ENCODE measurements around the gene HIF3A. TPM values are rescaled to one million over a fixed set of nuclear protein-coding genes. Genes with fewer than 3 reads are reported as not detected.

Gene HIF3A
- total RNA-seq, 2 experiments from 2014 or later = not detected

DNA sequence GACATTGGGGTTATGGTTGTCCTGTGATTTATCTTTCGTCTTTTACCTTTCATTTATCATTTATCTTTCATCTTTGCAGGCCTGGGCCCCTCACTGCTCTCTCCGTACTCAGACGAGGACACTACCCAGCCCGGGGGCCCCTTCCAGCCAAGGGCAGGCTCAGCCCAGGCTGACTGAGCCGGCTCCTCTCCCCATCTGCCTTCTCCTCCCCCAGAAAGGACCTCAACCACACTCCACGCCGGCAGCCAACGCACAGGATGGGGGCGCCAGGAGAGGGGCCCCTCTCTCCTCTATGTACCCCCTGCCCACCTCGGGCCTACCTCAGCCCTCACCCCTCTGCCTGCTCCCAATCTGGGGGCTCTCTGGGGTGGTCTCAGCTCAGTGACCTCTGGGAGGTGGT is 42.6 kb downstream of the HIF3A start:
- H3K4me3 Mint-ChIP-seq = no peak overlapping the region
- no peak overlapping the region for H3K27ac Mint-ChIP-seq
- POLR2A ChIA-PET = no interaction called here

GRCh38 chr19:46340051-46340659 is 43.3 kb downstream of the HIF3A start:
- no peak for ATAC-seq
- ChIA-PET CTCF (no interaction called here), POLR2A (no interaction called here)
- Mint-ChIP-seq H3K27me3 (no peaks in the 10 kb centered on the region), H3K36me3 (ENCODE audit: low read depth) (no peaks in the 10 kb centered on the region), H3K27ac (no peak overlapping the region), H3K4me1 (no peaks in the 10 kb centered on the region), H3K4me3 (no peak overlapping the region), H3K9me3 (ENCODE audit: low read depth) (no peaks in the 10 kb centered on the region)
- no peak for DNase-seq
- intact Hi-C loops (cut with DNase I, micrococcal nuclease) = no loop called here

More for the DNA sequence above, 42.6 kb downstream of the HIF3A start:
- no peaks in the 10 kb centered on the region for H3K27me3 Mint-ChIP-seq
- H3K36me3 Mint-ChIP-seq (ENCODE audit: low read depth) = no peaks in the 10 kb centered on the region
- CTCF ChIA-PET = no interaction called here
- no peaks in the 10 kb centered on the region for H3K4me1 Mint-ChIP-seq
- H3K9me3 Mint-ChIP-seq (ENCODE audit: low read depth) = no peaks in the 10 kb centered on the region
- intact Hi-C loops (cut with DNase I, micrococcal nuclease) = no loop called here
- no peak for DNase-seq
- no peak for ATAC-seq

GRCh38 chr19:46341937-46342336 is 45.1 kb downstream of the HIF3A start:
- ChIA-PET POLR2A (interaction anchor here (0.6 kb wide), 1 partner anchor 300 kb away, joined by 3 read pairs; no protein-coding TSS in a partner anchor), CTCF (no interaction called here)
- no peaks in the 10 kb centered on the region for H3K27me3 Mint-ChIP-seq
- no peaks in the 10 kb centered on the region for H3K9me3 Mint-ChIP-seq (ENCODE audit: low read depth)
- intact Hi-C loops (cut with DNase I, micrococcal nuclease) = no loop called here
- ATAC-seq = no peak
- peaks cover 3% of the 10 kb centered on the region for H3K4me1 Mint-ChIP-seq
- no peak overlapping the region for H3K27ac Mint-ChIP-seq
- DNase-seq = no peak
- no peaks in the 10 kb centered on the region for H3K36me3 Mint-ChIP-seq (ENCODE audit: low read depth)
- H3K4me3 Mint-ChIP-seq = no peak overlapping the region

DNA sequence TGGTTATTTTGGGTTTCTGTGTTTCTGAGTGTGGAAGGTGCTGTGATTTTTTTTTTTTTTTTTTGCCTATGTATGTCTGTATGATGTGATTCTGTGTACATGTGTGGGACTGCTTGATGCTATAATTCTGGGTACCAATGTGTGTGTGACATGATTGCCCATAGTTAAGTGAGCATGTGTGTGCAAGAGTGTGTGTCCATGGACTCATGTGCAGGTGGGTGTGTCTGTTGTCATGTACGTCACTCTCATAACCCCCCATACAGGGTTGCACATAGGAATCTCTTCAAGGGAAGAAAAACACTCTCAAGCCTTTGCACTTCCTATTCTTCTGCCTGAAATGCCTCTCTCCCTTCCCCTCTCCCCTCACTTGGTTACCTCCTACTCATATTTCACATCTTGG is 47.5 kb downstream of the HIF3A start:
- intact Hi-C loops (cut with DNase I, micrococcal nuclease) = no loop called here

GRCh38 chr19:46345157-46345556 is 48.3 kb downstream of the HIF3A start:
- ATAC-seq = no peak
- POLR2A ChIA-PET = interaction anchor here (0.6 to 0.7 kb wide), 2 partner anchors 384 to 576 kb away, joined by 3 to 10 read pairs; partner anchors contain the start of gene SIX5
- CTCF ChIA-PET = interaction anchor here (0.7 kb wide), 1 partner anchor 19 kb away, joined by 3 read pairs; no protein-coding TSS in a partner anchor
- Mint-ChIP-seq H3K9me3 (ENCODE audit: low read depth) (no peaks in the 10 kb centered on the region), H3K4me1 (peaks cover 26% of the 10 kb centered on the region), H3K27me3 (no peaks in the 10 kb centered on the region), H3K36me3 (ENCODE audit: low read depth) (peaks cover 24% of the 10 kb centered on the region), H3K27ac (no peak overlapping the region), H3K4me3 (no peak overlapping the region)
- intact Hi-C loops (cut with DNase I, micrococcal nuclease) = loop anchor here in 1 of 2 experiments (5.0 kb wide), 3 partner anchors 483 to 1253 kb away; partner anchors contain the start of genes FOXA3, INAFM1, PPP1R37 and SYMPK
- no peak for DNase-seq

More for the DNA sequence above, 47.5 kb downstream of the HIF3A start:
- DNase-seq = no peak
- no peak overlapping the region for H3K4me3 Mint-ChIP-seq
- H3K27me3 Mint-ChIP-seq = no peaks in the 10 kb centered on the region
- H3K4me1 Mint-ChIP-seq = peaks cover 19% of the 10 kb centered on the region
- no peaks in the 10 kb centered on the region for H3K9me3 Mint-ChIP-seq (ENCODE audit: low read depth)
- no peak overlapping the region for H3K27ac Mint-ChIP-seq
- ChIA-PET POLR2A (no interaction called here), CTCF (no interaction called here)
- peaks cover 18% of the 10 kb centered on the region for H3K36me3 Mint-ChIP-seq (ENCODE audit: low read depth)
- ATAC-seq = no peak

DNA sequence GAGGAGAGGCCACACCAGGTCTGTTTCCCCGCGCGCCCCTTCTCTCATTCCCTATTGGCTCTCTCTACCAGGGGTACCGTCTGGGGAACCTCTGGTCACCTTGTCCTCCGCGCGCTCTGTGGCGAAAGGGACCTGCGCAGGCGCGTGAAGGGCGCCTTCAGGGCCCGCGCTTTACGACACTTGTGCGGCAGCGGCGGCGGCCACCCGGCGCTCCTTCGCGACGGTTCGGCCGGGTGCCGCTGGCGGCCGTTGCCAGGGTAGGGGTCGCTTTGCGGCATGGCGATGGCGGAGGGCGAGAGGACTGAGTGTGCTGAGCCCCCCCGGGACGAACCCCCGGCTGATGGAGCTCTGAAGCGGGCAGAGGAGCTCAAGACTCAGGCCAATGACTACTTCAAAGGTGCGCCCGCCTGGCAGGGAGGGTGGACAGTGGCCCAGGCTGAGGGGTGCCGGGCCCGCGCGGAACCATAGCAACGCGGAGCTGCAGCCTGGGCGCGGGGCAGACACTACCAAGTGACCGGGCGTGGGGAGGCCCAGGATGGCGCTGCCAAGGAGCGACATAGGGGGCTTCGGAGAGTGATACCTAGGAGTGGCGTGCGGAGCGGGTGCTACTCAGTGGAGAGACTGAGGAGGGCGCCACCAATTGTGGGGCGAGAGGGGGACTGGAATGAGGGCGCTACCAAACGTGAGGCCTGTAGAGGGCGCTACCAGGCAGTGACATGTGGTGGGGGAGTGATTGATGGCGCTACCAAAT is 50.2 kb downstream of the HIF3A start, which contains the start of gene PPP5C:
TSS of gene PPP5C (plus strand) at position 267 of the 751 bp plus-strand sequence. CDS start at position 277, 10 bp downstream.
- intact Hi-C loops (cut with DNase I, micrococcal nuclease) = loop anchor here in 1 of 2 experiments (1.0 to 5.0 kb wide), 8 partner anchors 48 to 1255 kb away; partner anchors contain the start of genes CALM3, CCDC61, FOXA3 and INAFM1
- Mint-ChIP-seq H3K9me3 (ENCODE audit: low read depth) (no peaks in the 10 kb centered on the region), H3K27ac (peak within 1 kb of the TSS; percentile 91)

GRCh38 chr19:46347572-46347883 is 50.7 kb downstream of the HIF3A start:
- DNase-seq = no peak
- Mint-ChIP-seq H3K9me3 (ENCODE audit: low read depth) (no peaks in the 10 kb centered on the region), H3K4me3 (peak overlapping the region; percentile 90), H3K27ac (peak overlapping the region; percentile 91), H3K36me3 (ENCODE audit: low read depth) (peaks cover 28% of the 10 kb centered on the region), H3K27me3 (no peaks in the 10 kb centered on the region), H3K4me1 (peaks cover 43% of the 10 kb centered on the region)
- intact Hi-C loops (cut with DNase I, micrococcal nuclease) = loop anchor here in 1 of 2 experiments (1.0 to 5.0 kb wide), 6 partner anchors 47 to 1255 kb away; partner anchors contain the start of genes CALM3, FOXA3, INAFM1 and PPP1R37
- ChIA-PET CTCF (interaction anchor here (0.7 to 1.4 kb wide), 4 partner anchors 9 to 61 kb away, joined by 3 to 5 read pairs (median 4); no protein-coding TSS in a partner anchor), POLR2A (no interaction called here)
- ATAC-seq = no peak

More for the DNA sequence above, 50.2 kb downstream of the HIF3A start, which contains the start of gene PPP5C:
- no peaks in the 10 kb centered on the region for H3K27me3 Mint-ChIP-seq
- H3K36me3 Mint-ChIP-seq (ENCODE audit: low read depth) = peaks cover 28% of the 10 kb centered on the region
- POLR2A ChIA-PET = no interaction called here
- peak; percentile 74 for ATAC-seq
- peak within 1 kb of the TSS; percentile 90 for H3K4me3 Mint-ChIP-seq
- H3K4me1 Mint-ChIP-seq = peaks cover 41% of the 10 kb centered on the region
- DNase-seq = peak; percentile 94
- CTCF ChIA-PET = interaction anchor here (0.7 to 1.4 kb wide), 4 partner anchors 10 to 21 kb away, joined by 3 to 5 read pairs (median 4); no protein-coding TSS in a partner anchor

- peak overlapping the region; percentile 90 for H3K4me3 Mint-ChIP-seq
- ATAC-seq (no peak), DNase-seq (no peak)
- intact Hi-C loops (cut with DNase I, micrococcal nuclease) = loop anchor here in 1 of 2 experiments (1.0 to 5.0 kb wide), 6 partner anchors 47 to 1256 kb away; partner anchors contain the start of genes CALM3, FOXA3, INAFM1 and PPP1R37
- ChIA-PET CTCF (interaction anchor here (0.7 to 1.4 kb wide), 4 partner anchors 9 to 60 kb away, joined by 3 to 5 read pairs (median 4); no protein-coding TSS in a partner anchor), POLR2A (no interaction called here)
- H3K27me3 Mint-ChIP-seq = no peaks in the 10 kb centered on the region
- H3K9me3 Mint-ChIP-seq (ENCODE audit: low read depth) = no peaks in the 10 kb centered on the region
- peak overlapping the region; percentile 91 for H3K27ac Mint-ChIP-seq
- H3K4me1 Mint-ChIP-seq = peaks cover 45% of the 10 kb centered on the region
- peaks cover 29% of the 10 kb centered on the region for H3K36me3 Mint-ChIP-seq (ENCODE audit: low read depth)
These were observed 51.1 kb downstream of the HIF3A start for GRCh38 chr19:46347985-46348384.

- Mint-ChIP-seq H3K27me3 (no peaks in the 10 kb centered on the region), H3K27ac (peak overlapping the region; percentile 97), H3K36me3 (ENCODE audit: low read depth) (peaks cover 34% of the 10 kb centered on the region), H3K4me1 (peaks cover 46% of the 10 kb centered on the region), H3K9me3 (ENCODE audit: low read depth) (no peaks in the 10 kb centered on the region), H3K4me3 (peak overlapping the region; percentile 90)
- DNase-seq (no peak), ATAC-seq (no peak)
- CTCF ChIA-PET = no interaction called here
- intact Hi-C loops (cut with DNase I, micrococcal nuclease) = loop anchor here in 1 of 2 experiments (5.0 kb wide), 3 partner anchors 487 to 1257 kb away; partner anchors contain the start of genes FOXA3, INAFM1, PPP1R37 and SYMPK
- POLR2A ChIA-PET = interaction anchor here (0.6 kb wide), 2 partner anchors 78 to 252 kb away, joined by 4 to 7 read pairs; no protein-coding TSS in a partner anchor
These were observed 52.6 kb downstream of the HIF3A start for GRCh38 chr19:46349311-46349993.

DNA sequence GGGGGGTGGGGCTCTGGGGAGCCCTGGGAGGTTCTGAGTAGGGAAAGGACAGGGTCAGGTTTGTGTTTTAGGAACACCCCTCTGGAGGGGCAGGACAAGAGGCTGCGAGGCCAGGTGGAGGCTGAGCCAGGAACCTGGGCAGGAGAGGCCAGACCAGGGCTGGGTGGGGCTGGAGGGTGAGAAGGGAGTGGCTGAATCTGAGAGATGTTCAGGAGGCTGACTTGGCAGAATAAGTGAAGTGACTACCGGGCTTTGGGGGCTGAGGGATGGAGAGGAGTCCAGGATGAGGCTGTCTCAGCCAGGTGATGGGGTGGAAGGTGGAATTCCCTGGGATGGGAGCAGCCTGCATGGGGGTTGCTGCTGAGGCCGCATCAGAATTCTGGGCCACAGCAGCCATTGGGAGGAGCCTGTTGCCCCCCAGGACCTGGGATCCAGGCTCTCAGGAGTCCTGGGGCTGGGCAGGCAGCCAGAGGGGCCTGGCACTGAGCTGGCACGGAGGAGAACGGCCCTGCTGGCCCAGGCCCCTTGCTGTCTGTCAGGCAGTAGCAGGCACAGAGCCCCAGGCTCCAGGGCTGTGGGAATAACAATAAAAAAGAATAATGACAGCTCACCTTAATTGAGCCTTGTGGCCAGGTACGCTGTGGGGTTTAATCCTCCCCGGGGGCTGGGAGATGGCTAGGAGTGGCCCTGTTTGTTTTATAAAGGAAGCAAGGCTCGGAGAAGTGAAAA is 53.4 kb downstream of the HIF3A start:
- Mint-ChIP-seq H3K27ac (peak overlapping the region; percentile 97), H3K36me3 (ENCODE audit: low read depth) (peaks cover 38% of the 10 kb centered on the region), H3K9me3 (ENCODE audit: low read depth) (no peaks in the 10 kb centered on the region), H3K4me3 (peak overlapping the region; percentile 90), H3K27me3 (no peaks in the 10 kb centered on the region), H3K4me1 (peaks cover 50% of the 10 kb centered on the region)
- intact Hi-C loops (cut with DNase I, micrococcal nuclease) = no loop called here
- CTCF ChIA-PET = interaction anchor here (0.6 to 1.1 kb wide), 4 partner anchors 14 to 305 kb away, joined by 3 to 4 read pairs (median 3); no protein-coding TSS in a partner anchor
- peak; percentile 45 for DNase-seq
- no peak for ATAC-seq
- POLR2A ChIA-PET = interaction anchor here (0.8 kb wide), 1 partner anchor 255 kb away, joined by 3 read pairs; no protein-coding TSS in a partner anchor
